Hepatocyte (in vitro differentiated cells): ENCODE measurements around the gene CSRP2.
A peak's percentile ranks its signal among the peaks of the same experiment; 100 is the strongest.

Experiments
- EZH2 ChIP-seq: fragments of 200-600 bp; sonication (generic); IDR thresholded peaks from 2 replicates; pipeline ENCODE4 v1.6.1; 2016; ENCODE audit warnings: antibody characterized with exemption, mild to moderate bottlenecking, borderline replicate concordance
- EZH2phosphoT487 ChIP-seq: fragments of 200-600 bp; sonication (generic); IDR thresholded peaks from one replicate; pipeline ENCODE4 v1.6.1; 2018; ENCODE audit warnings: antibody characterized with exemption, mild to moderate bottlenecking, low read depth, moderate library complexity; ENCODE audit not compliant: unreplicated experiment, severe bottlenecking
- TF ChIP-seq, protein P1 (sequence below): fragments of 200-600 bp; sonication (generic); IDR thresholded peaks from 2 replicates; pipeline ENCODE4 v1.5.1; 2016; ENCODE audit warnings: antibody characterized with exemption, mild to moderate bottlenecking; ENCODE audit not compliant: poor library complexity

DNA sequence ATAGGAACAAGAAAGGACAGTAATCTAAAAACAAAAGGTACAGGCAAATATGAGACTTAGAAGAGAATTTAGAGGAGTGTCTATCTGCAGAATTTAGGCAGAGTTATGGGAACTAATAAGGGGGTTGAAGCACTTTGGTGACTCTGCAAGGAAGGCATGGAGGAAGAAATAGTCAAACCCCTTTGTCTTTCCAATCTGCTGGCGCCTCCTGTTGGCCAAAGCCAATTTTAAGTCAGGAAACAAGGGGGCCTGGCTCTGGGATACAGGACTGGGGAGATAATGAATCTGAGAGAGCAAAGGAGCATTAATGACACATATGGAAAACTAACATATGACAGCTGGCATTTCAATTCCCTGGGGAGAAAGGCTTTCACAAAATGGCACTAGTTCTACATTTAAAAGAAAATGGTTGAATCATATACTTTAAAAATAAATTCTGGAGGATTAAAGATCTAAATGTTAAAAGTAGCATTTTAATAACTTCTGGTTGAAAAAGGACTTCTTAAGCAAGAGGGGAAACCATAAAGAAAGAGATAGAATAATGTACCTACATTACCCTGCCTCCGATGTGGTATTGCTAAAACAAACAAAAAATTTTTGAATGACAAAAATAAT is 48.5 kb upstream of the CSRP2 start:
- TF ChIP-seq EZH2 = no peak
- TF ChIP-seq, protein P1, sequence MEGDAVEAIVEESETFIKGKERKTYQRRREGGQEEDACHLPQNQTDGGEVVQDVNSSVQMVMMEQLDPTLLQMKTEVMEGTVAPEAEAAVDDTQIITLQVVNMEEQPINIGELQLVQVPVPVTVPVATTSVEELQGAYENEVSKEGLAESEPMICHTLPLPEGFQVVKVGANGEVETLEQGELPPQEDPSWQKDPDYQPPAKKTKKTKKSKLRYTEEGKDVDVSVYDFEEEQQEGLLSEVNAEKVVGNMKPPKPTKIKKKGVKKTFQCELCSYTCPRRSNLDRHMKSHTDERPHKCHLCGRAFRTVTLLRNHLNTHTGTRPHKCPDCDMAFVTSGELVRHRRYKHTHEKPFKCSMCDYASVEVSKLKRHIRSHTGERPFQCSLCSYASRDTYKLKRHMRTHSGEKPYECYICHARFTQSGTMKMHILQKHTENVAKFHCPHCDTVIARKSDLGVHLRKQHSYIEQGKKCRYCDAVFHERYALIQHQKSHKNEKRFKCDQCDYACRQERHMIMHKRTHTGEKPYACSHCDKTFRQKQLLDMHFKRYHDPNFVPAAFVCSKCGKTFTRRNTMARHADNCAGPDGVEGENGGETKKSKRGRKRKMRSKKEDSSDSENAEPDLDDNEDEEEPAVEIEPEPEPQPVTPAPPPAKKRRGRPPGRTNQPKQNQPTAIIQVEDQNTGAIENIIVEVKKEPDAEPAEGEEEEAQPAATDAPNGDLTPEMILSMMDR = peak; percentile 40
- no peak for TF ChIP-seq EZH2phosphoT487
